ENCODE measurements around the gene ELOVL6.
A peak's percentile ranks its signal among the peaks of the same experiment; 100 is the strongest.

ELOVL6 gene

DNA sequence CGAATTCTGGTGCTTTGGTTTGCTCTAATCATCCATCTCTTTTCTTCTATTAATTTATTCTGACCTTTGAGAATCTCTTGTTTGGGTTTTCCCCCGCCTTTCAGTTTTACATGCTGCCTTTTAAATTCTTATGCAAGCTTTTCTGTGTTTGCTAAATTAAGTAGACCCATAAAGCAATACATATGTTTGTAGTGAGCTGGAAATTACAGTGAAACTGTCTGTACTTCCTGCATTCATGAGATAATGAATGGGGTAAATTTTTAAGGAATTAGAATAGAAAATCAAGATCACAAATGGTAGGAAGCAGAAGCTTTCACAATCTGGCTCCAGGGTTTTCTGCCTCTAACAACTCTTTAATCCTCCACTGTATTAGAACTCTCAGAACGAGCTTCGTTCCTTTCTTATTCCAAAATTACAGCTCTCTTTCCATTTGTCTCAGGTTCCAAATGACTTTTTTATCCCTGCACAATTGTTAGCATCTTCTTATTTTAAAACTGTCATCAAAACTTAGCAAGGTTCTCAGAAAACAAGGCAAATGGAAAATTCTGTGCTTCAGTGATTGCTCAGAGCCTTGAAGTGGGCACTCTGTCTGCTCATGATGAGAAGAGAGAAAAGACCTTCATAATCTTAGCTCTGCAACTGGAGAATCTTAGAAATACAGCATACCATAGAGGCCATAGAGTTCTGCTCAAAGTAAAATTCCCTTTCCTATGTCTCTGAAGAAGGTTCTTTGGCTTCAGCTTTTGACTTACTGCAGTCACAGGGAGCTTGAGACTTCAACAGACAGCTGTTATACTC is 177.6 kb downstream of the ELOVL6 start:
- Mint-ChIP-seq H3K9me3 (peaks cover 12% of the 10 kb centered on the region), H3K27me3 (ENCODE audit: low read depth) (peaks cover 8% of the 10 kb centered on the region), H3K4me3 (no peak overlapping the region), H3K27ac (peak overlapping the region in 2 of 3 experiments; percentile 77 to 83), H3K4me1 (peaks cover 35% of the 10 kb centered on the region), H3K36me3 (ENCODE audit: low read depth) (no peaks in the 10 kb centered on the region)
- TF ChIP-seq, protein P1, sequence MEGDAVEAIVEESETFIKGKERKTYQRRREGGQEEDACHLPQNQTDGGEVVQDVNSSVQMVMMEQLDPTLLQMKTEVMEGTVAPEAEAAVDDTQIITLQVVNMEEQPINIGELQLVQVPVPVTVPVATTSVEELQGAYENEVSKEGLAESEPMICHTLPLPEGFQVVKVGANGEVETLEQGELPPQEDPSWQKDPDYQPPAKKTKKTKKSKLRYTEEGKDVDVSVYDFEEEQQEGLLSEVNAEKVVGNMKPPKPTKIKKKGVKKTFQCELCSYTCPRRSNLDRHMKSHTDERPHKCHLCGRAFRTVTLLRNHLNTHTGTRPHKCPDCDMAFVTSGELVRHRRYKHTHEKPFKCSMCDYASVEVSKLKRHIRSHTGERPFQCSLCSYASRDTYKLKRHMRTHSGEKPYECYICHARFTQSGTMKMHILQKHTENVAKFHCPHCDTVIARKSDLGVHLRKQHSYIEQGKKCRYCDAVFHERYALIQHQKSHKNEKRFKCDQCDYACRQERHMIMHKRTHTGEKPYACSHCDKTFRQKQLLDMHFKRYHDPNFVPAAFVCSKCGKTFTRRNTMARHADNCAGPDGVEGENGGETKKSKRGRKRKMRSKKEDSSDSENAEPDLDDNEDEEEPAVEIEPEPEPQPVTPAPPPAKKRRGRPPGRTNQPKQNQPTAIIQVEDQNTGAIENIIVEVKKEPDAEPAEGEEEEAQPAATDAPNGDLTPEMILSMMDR (IDR thresholded peaks at IDR 0.05; ENCODE audit: unreplicated experiment in 3 of 3), result no peak

DNA sequence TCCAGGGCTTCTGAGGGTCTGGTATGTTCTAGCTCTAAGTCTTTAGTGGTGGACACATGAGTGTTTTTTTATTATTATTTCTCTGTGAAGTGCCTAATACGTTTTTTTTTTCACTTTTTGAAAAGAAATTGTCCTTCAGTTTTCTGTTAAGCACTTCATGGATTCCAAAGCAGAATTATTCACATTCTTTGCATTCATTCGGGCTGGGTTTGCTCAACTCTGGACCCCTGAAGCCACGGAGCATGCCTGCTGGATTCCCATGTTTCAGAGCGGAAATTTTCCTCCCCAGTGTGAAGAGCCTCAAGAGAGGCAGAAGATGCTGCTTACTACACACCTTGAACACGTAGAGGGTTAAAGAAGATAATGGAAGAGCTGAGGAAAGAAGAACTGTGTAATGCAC is 178.3 kb downstream of the ELOVL6 start:
- TF ChIP-seq, protein P1 (IDR thresholded peaks at IDR 0.05; ENCODE audit: unreplicated experiment in 3 of 3), result no peak
- Mint-ChIP-seq H3K27ac (peak overlapping the region; percentile 14 to 83 (median 77)), H3K36me3 (ENCODE audit: low read depth) (no peaks in the 10 kb centered on the region), H3K9me3 (peaks cover 12% of the 10 kb centered on the region), H3K4me1 (peaks cover 28% of the 10 kb centered on the region), H3K27me3 (ENCODE audit: low read depth) (peaks cover 8% of the 10 kb centered on the region), H3K4me3 (no peak overlapping the region)

DNA sequence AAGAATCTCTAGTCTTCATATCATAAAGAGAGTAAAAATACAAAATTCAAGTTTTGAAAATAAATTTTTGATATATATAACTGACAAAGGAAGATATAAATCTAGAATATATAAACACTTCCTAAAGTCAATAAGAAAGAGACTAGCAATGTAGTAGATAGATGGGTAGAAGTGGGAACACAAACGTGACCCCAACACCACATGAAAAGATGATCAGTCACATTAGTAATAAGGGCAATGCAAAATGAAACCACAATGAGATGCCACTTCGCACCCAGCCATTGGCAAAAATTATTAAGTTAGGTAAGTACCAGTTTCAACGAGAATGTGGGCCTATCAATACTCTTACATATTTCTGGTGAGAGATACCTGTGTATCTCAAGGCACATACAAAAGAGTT is 179.3 kb downstream of the ELOVL6 start:
- TF ChIP-seq, protein P1 (IDR thresholded peaks at IDR 0.05; ENCODE audit: unreplicated experiment in 3 of 3), result no peak
- no peak overlapping the region for H3K27ac Mint-ChIP-seq
- peaks cover 19% of the 10 kb centered on the region for H3K4me1 Mint-ChIP-seq
- no peaks in the 10 kb centered on the region for H3K36me3 Mint-ChIP-seq (ENCODE audit: low read depth)
- peaks cover 12% of the 10 kb centered on the region for H3K9me3 Mint-ChIP-seq
- peaks cover 8% of the 10 kb centered on the region for H3K27me3 Mint-ChIP-seq (ENCODE audit: low read depth)
- no peak overlapping the region for H3K4me3 Mint-ChIP-seq

DNA sequence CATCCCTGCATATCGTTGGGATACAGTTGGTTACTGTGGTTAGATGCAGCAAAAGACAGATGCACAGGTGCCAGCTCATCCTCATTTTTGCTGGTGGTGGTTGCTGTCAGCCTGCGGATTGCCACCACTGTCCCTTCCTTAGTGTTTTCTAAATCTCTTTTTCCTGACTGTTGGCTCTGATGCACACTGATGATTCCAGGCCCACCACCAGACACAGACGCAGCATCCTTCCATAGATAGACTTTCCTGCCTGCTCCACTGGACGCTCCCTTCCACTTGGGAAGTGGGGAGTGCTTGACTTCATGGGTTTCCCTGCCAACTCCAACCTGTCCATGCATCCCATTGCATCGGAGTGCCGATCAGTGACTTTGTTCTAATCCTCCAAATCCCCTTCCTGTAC is 184.2 kb downstream of the ELOVL6 start:
- Mint-ChIP-seq H3K4me3 (no peak overlapping the region), H3K9me3 (peaks cover 7% of the 10 kb centered on the region), H3K27ac (no peak overlapping the region), H3K36me3 (ENCODE audit: low read depth) (no peaks in the 10 kb centered on the region), H3K27me3 (ENCODE audit: low read depth) (no peaks in the 10 kb centered on the region), H3K4me1 (peaks cover 6% of the 10 kb centered on the region)
- TF ChIP-seq, protein P1 (IDR thresholded peaks at IDR 0.05; ENCODE audit: unreplicated experiment in 3 of 3), result no peak

DNA sequence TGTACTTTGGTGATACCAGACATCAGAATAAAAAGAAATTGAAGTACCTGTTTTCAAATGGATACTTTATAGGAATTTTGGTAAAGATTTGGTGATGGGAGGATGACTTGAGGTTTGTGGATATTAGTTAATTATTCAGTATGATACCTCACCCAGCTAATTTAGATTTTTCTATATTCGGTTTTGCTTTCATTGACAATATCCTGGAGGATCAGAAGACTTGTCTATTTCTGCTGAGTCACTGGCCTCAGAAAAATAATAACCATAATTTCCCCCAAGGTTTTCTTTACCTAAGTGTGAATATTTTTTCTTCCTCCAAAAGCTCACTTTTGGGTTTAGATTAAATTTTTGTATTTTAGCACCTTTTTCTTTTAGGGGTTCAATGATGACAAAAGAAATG is 185.5 kb downstream of the ELOVL6 start:
- H3K4me3 Mint-ChIP-seq, result no peak overlapping the region
- H3K4me1 Mint-ChIP-seq, result peaks cover 13% of the 10 kb centered on the region
- no peak overlapping the region for H3K27ac Mint-ChIP-seq
- TF ChIP-seq, protein P1 (IDR thresholded peaks at IDR 0.05; ENCODE audit: unreplicated experiment in 3 of 3), result no peak
- H3K27me3 Mint-ChIP-seq (ENCODE audit: low read depth), result no peaks in the 10 kb centered on the region
- no peaks in the 10 kb centered on the region for H3K36me3 Mint-ChIP-seq (ENCODE audit: low read depth)
- peaks cover 7% of the 10 kb centered on the region for H3K9me3 Mint-ChIP-seq

DNA sequence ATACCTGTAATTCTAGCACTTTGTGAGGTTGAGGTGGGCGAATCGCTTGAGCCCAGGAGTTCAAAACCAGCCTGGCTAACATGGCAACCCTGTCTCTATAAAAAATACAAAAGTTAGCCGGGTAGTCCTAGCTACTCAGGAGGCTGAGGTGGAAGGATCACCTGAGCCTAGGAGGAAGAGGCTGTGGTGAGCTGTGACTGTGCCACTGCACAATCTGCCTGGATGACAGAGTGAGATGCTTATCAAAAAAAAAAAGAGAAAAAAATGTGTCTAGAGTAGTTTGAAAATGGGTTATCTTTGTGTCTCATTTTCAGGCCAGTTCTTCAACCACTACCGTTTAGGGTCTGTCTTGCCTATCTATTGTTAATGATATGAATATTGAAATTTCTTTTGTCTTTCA is 187.6 kb downstream of the ELOVL6 start:
- TF ChIP-seq, protein P1 (IDR thresholded peaks at IDR 0.05; ENCODE audit: unreplicated experiment in 3 of 3), result no peak
- Mint-ChIP-seq H3K9me3 (no peaks in the 10 kb centered on the region), H3K27ac (no peak overlapping the region), H3K36me3 (ENCODE audit: low read depth) (no peaks in the 10 kb centered on the region), H3K4me3 (no peak overlapping the region), H3K27me3 (ENCODE audit: low read depth) (no peaks in the 10 kb centered on the region), H3K4me1 (peaks cover 28% of the 10 kb centered on the region)
